CD4-positive, alpha-beta T cell (primary cell): ENCODE measurements around the gene NGF. TPM values are rescaled to one million over a fixed set of nuclear protein-coding genes. Genes with fewer than 3 reads are reported as not detected.

ENCODE experiments used
- ATAC-seq: fragments of 200-7000 bp; cut with Tn5 transposase; one replicate; pipeline ENCODE4 v1.10.0; 2022; ENCODE audit warnings: mild to moderate bottlenecking; ENCODE audit not compliant: poor library complexity
- CTCF ChIA-PET: fragments of 350-600 bp; sonication (Branson Sonifier 250); formaldehyde crosslinking; loops from one replicate; lab custom pipeline; 2021; ENCODE audit warnings: antibody characterized with exemption, inconsistent platforms; lab: Charles Lee
- POLR2A ChIA-PET: fragments of 350-600 bp; sonication (Branson Sonifier 250); formaldehyde crosslinking; loops from one replicate; lab custom pipeline; 2021; ENCODE audit warnings: antibody characterized with exemption, inconsistent platforms; lab: Charles Lee
- DNase-seq, 14 experiments: peaks; one replicate each; pipeline ENCODE4 v3.0.0-alpha.2; 2013 to 2020; ENCODE audit warnings: mixed read lengths in 2 of 14
- H3K27ac ChIP-seq, 2 donors: one replicate each; pipeline versions ENCODE4 v1.5.1 to v1.7.0; 2013; ENCODE audit warnings: low read length in 2 of 2, low read depth in 1 of 2, mild to moderate bottlenecking in 1 of 2
- H3K27me3 ChIP-seq, 2 experiments: 1 replicate in 1 of 2; 2 replicates in 1 of 2; pipeline versions ENCODE4 v1.6.1 to v1.7.0; 2013; ENCODE audit warnings: low read length in 2 of 2, control low read depth in 1 of 2, mild to moderate bottlenecking in 1 of 2, moderate library complexity in 1 of 2; ENCODE audit not compliant: insufficient read depth in 2 of 2, control insufficient read depth in 1 of 2
- H3K36me3 ChIP-seq: one replicate; pipeline ENCODE4 v1.6.1; 2013; ENCODE audit warnings: low read length, control low read depth; ENCODE audit not compliant: insufficient read depth
- H3K4me1 ChIP-seq: one replicate; pipeline ENCODE4 v1.6.1; 2013; ENCODE audit warnings: low read length, control low read depth; ENCODE audit not compliant: insufficient read depth
- H3K4me3 ChIP-seq: one replicate; pipeline ENCODE4 v1.5.1; 2013; ENCODE audit warnings: mild to moderate bottlenecking, low read length, moderate library complexity
- H3K9me3 ChIP-seq, 2 experiments: 1 replicate in 1 of 2; 2 replicates in 1 of 2; pipeline versions ENCODE4 v1.6.1 to v1.7.0; 2013; ENCODE audit warnings: low read length in 2 of 2, mild to moderate bottlenecking in 2 of 2, control low read depth in 1 of 2, moderate library complexity in 1 of 2; ENCODE audit not compliant: control insufficient read depth in 1 of 2, insufficient read depth in 1 of 2
- H3K27ac Mint-ChIP-seq: one replicate; pipeline ENCODE4 v1.8.0; 2020; ENCODE audit warnings: mixed read lengths
- H3K27me3 Mint-ChIP-seq: one replicate; pipeline ENCODE4 v1.8.0; 2021; ENCODE audit warnings: mixed read lengths
- H3K36me3 Mint-ChIP-seq: one replicate; pipeline ENCODE4 v1.8.0; 2021; ENCODE audit warnings: low read depth, mixed read lengths
- H3K4me1 Mint-ChIP-seq: one replicate; pipeline ENCODE4 v1.8.0; 2021; ENCODE audit warnings: low read depth, mixed read lengths
- H3K4me3 Mint-ChIP-seq: one replicate; pipeline ENCODE4 v1.8.0; 2020; ENCODE audit warnings: mild to moderate bottlenecking, mixed read lengths
- H3K9me3 Mint-ChIP-seq: one replicate; pipeline ENCODE4 v1.8.0; 2020; ENCODE audit warnings: mixed read lengths
- intact Hi-C, 2 experiments: fragments of 100-400 bp; cut with DNase I in 1 of 2; cut with micrococcal nuclease in 1 of 2; formaldehyde crosslinking; loops; one replicate each; pipeline versions ENCODE4 v1.15.1 to v1.9.0; 2023 to 2025; cut with DNase I, micrococcal nuclease
- total RNA-seq, 174 experiments: library from RNA in 2 of 174; stranded (reverse) in 2 of 174; gene quantifications; one replicate each; pipeline ENCODE4 v1.2.3 and lab custom pipeline; 2021 to 2026
- TF ChIP-seq, protein P1 (sequence below): fragments of 200-600 bp; IDR thresholded peaks from one replicate; pipeline ENCODE4 v1.8.0; 2022; ENCODE audit warnings: antibody characterized with exemption, mild to moderate bottlenecking

NGF gene
- total RNA-seq, 2 experiments from 2014 or later = not detected

DNA sequence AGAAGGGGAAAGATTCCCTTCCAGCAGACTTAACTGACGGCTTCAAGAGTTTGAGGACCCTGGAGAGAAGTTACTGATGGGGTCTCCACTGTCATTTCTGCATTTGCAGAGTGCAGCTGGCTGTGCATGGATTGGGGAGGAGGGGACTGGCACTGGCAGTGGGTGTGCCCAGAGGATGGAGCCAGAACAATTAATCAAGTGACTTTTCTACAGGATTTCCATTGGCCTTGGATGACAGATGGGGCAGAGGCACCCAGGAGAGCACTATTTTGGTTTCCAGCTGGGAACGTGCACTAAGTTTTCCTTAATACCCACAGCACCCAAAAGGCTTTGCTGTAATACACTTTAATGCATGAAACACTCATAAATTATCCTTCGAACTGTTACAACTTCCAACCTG is 1.3 kb downstream of the NGF start:
- peaks cover 26 to 28% of the 10 kb centered on the region in 2 experiments for H3K27me3 ChIP-seq
- no peak overlapping the region for H3K4me3 Mint-ChIP-seq
- intact Hi-C loops = no loop called here
- no peak overlapping the region for H3K27ac Mint-ChIP-seq
- DNase-seq (no peak), ATAC-seq (no peak)
- CTCF ChIA-PET = no interaction called here
- no peaks in the 10 kb centered on the region for H3K4me1 Mint-ChIP-seq
- H3K4me3 ChIP-seq = no peak overlapping the region
- H3K27me3 Mint-ChIP-seq = peaks cover 46% of the 10 kb centered on the region
- peaks cover 0 to 12% of the 10 kb centered on the region in 2 experiments for H3K9me3 ChIP-seq
- TF ChIP-seq, protein P1, sequence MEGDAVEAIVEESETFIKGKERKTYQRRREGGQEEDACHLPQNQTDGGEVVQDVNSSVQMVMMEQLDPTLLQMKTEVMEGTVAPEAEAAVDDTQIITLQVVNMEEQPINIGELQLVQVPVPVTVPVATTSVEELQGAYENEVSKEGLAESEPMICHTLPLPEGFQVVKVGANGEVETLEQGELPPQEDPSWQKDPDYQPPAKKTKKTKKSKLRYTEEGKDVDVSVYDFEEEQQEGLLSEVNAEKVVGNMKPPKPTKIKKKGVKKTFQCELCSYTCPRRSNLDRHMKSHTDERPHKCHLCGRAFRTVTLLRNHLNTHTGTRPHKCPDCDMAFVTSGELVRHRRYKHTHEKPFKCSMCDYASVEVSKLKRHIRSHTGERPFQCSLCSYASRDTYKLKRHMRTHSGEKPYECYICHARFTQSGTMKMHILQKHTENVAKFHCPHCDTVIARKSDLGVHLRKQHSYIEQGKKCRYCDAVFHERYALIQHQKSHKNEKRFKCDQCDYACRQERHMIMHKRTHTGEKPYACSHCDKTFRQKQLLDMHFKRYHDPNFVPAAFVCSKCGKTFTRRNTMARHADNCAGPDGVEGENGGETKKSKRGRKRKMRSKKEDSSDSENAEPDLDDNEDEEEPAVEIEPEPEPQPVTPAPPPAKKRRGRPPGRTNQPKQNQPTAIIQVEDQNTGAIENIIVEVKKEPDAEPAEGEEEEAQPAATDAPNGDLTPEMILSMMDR = no peak
- no peaks in the 10 kb centered on the region for H3K36me3 ChIP-seq
- H3K36me3 Mint-ChIP-seq = no peaks in the 10 kb centered on the region
- POLR2A ChIA-PET = no interaction called here
- H3K9me3 Mint-ChIP-seq = no peaks in the 10 kb centered on the region
- no peaks in the 10 kb centered on the region for H3K4me1 ChIP-seq
- H3K27ac ChIP-seq = no peak overlapping the region

DNA sequence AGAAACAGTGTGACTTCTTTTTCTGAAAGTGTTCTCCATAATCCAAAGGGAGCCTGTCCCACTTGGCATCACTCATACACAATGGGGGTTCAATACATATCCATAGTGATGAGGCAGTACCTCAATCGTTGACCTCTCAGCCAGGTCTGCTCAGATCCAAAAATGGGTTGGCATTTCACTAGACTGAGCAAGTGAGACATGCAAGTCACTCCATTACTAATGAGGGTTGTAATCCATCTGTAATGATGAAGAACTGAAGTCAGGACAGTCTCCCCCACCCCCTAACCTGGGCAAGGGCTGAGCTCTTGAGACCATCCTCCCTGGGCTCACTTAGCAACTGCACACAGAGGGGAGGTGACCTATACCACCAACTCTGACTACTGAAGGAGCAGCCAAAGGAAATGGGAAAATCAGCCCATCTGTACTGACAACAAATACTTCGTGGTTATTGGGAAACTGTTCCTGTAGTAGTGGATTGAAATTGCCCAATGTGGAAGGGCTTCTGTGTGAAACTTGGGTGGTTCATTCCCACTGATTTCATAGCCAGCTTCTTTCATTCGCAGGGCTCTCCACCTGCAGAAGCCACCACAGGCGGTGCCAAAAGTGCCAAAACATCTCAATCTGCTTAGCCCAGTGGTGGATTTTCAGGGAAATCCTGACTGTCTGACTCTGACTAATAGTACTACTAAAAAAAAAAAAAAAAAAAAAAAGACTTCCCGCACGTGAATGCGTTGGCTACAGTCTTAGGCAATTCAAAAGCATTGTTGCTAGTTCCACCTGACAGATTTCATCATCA is 5.0 kb downstream of the NGF start:
- Histone ChIP-seq H3K4me1 (no peaks in the 10 kb centered on the region), H3K36me3 (no peaks in the 10 kb centered on the region), H3K4me3 (no peak overlapping the region), H3K9me3 (peaks cover 0 to 4% of the 10 kb centered on the region in 2 experiments), H3K27me3 (peaks cover 5 to 11% of the 10 kb centered on the region in 2 experiments), H3K27ac (no peak overlapping the region)
- no peaks in the 10 kb centered on the region for H3K9me3 Mint-ChIP-seq
- ATAC-seq (no peak), DNase-seq (peak in 2 of 14 experiments; percentile 6 to 25)
- H3K27ac Mint-ChIP-seq = no peak overlapping the region
- TF ChIP-seq, protein P1 = no peak
- H3K36me3 Mint-ChIP-seq = no peaks in the 10 kb centered on the region
- intact Hi-C loops = no loop called here
- no peak overlapping the region for H3K4me3 Mint-ChIP-seq
- no peaks in the 10 kb centered on the region for H3K4me1 Mint-ChIP-seq
- CTCF ChIA-PET = interaction anchor here (0.7 kb wide), 1 partner anchor 27 kb away, joined by 3 read pairs; no protein-coding TSS in a partner anchor
- H3K27me3 Mint-ChIP-seq = peaks cover 33% of the 10 kb centered on the region
- POLR2A ChIA-PET = no interaction called here

GRCh38 chr1:115331558-115332331 is 6.3 kb downstream of the NGF start:
- ATAC-seq = no peak
- H3K9me3 ChIP-seq = no peaks in the 10 kb centered on the region
- no peak for DNase-seq
- ChIA-PET CTCF (no interaction called here), POLR2A (no interaction called here)
- H3K4me3 ChIP-seq = no peak overlapping the region
- intact Hi-C loops = no loop called here
- H3K27me3 Mint-ChIP-seq = peaks cover 32% of the 10 kb centered on the region
- no peaks in the 10 kb centered on the region for H3K36me3 Mint-ChIP-seq
- no peaks in the 10 kb centered on the region for H3K4me1 Mint-ChIP-seq
- no peak overlapping the region for H3K27ac ChIP-seq
- H3K36me3 ChIP-seq = no peaks in the 10 kb centered on the region
- H3K27ac Mint-ChIP-seq = no peak overlapping the region
- H3K9me3 Mint-ChIP-seq = no peaks in the 10 kb centered on the region
- no peak overlapping the region for H3K4me3 Mint-ChIP-seq
- TF ChIP-seq, protein P1 = no peak
- peaks cover 7 to 9% of the 10 kb centered on the region in 2 experiments for H3K27me3 ChIP-seq
- H3K4me1 ChIP-seq = no peaks in the 10 kb centered on the region
